Left lung (tissue), 10 donors: ENCODE data around the gene PRTFDC1. TPM values are rescaled to one million over a fixed set of nuclear protein-coding genes. Genes with fewer than 3 reads are reported as not detected.
A peak's percentile ranks its signal among the peaks of the same experiment; 100 is the strongest.

Experiments
- ATAC-seq: fragments of 200-7000 bp; cut with Tn5 transposase; one replicate; pipeline ENCODE4 v1.9.1; 2020; ENCODE audit warnings: moderate library complexity
- DNase-seq, 4 donors: peaks; one replicate each; pipeline ENCODE4 v3.0.0-alpha.2; 2013 to 2020
- H3K27ac ChIP-seq, 2 donors: fragments of 200-600 bp; sonication (generic) in 1 of 2; one replicate each; pipeline versions ENCODE4 v1.5.0 to v1.8.0; 2020 to 2021
- H3K27me3 ChIP-seq, 2 donors: fragments of 200-600 bp; sonication (generic) in 1 of 2; one replicate each; pipeline versions ENCODE4 v1.5.0 to v1.8.0; 2020 to 2021
- H3K36me3 ChIP-seq, 2 donors: fragments of 200-600 bp; sonication (generic) in 1 of 2; one replicate each; pipeline versions ENCODE4 v1.5.0 to v1.8.0; 2020 to 2021
- H3K4me1 ChIP-seq, 2 donors: fragments of 200-600 bp; one replicate each; pipeline ENCODE4 v1.8.0; 2021
- H3K4me3 ChIP-seq, 2 donors: fragments of 200-600 bp; sonication (generic) in 1 of 2; one replicate each; pipeline versions ENCODE4 v1.5.0 to v1.8.0; 2020 to 2021; ENCODE audit warnings: mild to moderate bottlenecking in 1 of 2
- H3K9me3 ChIP-seq, 2 donors: fragments of 200-600 bp; sonication (generic) in 1 of 2; one replicate each; pipeline versions ENCODE4 v1.5.0 to v1.8.0; 2020 to 2021
- CTCF ChIP-seq, 2 donors: fragments of 200-600 bp; sonication (generic) in 1 of 2; IDR thresholded peaks; one replicate each; pipeline versions ENCODE4 v1.5.0 to v1.8.0; 2021; ENCODE audit warnings: antibody characterized with exemption in 2 of 2
- intact Hi-C, 2 donors: fragments of 100-400 bp; cut with DNase I; formaldehyde crosslinking; loops; one replicate each; pipeline versions ENCODE4 v1.11.2 to v1.14.2; 2022
- polyA plus RNA-seq, 6 donors: library from polyadenylated mRNA; unstranded; fragments of 120-200 nt; gene quantifications; one replicate each; pipeline ENCODE4 v1.2.1, GENCODE V29; 2013; ENCODE audit not compliant: insufficient read length in 6 of 6
- total RNA-seq, 2 donors: library from RNA; stranded (reverse); fragmentation: NEBNext Ultra II Directional; extraction: Animal tissue kit (Norgen Biotek cat#: 25700); gene quantifications; one replicate each; pipeline ENCODE4 v1.2.1, GENCODE V29; 2021
- donor health status: DM: no; HTN: yes; CAD: no.
- donor health status: DM: no; HTN: no; CAD: no.

Gene PRTFDC1
- total and polyA plus RNA-seq, 8 donors, result 5.2 to 69.7 (median 49.5) TPM

- Histone ChIP-seq H3K36me3 (no peaks in the 10 kb centered on the region), H3K4me3 (peak overlapping the region; percentile 45 to 53), H3K9me3 (no peaks in the 10 kb centered on the region), H3K27ac (peak overlapping the region; percentile 71 to 72), H3K27me3 (peaks cover 0 to 27% of the 10 kb centered on the region in 2 donors), H3K4me1 (peaks cover 0 to 4% of the 10 kb centered on the region in 2 donors)
- DNase-seq (peak in 3 of 4 donors; percentile 42 to 64 (median 61)), ATAC-seq (peak; percentile 67)
- peak in 1 of 2 donors; percentile 34 for TF ChIP-seq CTCF (IDR thresholded peaks at IDR 0.05)
- intact Hi-C loops, result no loop called here
These were observed 570 bp upstream of the PRTFDC1 start for GRCh38 chr10:24952707-24953645.

- DNase-seq, result peak in 1 of 4 donors; percentile 52
These were observed 934 bp downstream of the PRTFDC1 start for GRCh38 chr10:24951201-24952142.

GRCh38 chr10:24950439-24950838 lies 2.0 kb downstream of the PRTFDC1 start:
- intact Hi-C loops, result no loop called here
- peaks cover 0 to 4% of the 10 kb centered on the region in 2 donors for H3K4me1 ChIP-seq
- no peak for ATAC-seq

More at GRCh38 chr10:24951201-24952142, 934 bp downstream of the PRTFDC1 start:
- H3K27ac ChIP-seq, result peak overlapping the region; percentile 71 to 72
- H3K4me3 ChIP-seq, result peak overlapping the region; percentile 45 to 53
- peaks cover 0 to 4% of the 10 kb centered on the region in 2 donors for H3K4me1 ChIP-seq
- H3K36me3 ChIP-seq, result no peaks in the 10 kb centered on the region
- no peak for TF ChIP-seq CTCF (IDR thresholded peaks at IDR 0.05)
- no peaks in the 10 kb centered on the region for H3K9me3 ChIP-seq
- intact Hi-C loops, result no loop called here
- peaks cover 0 to 27% of the 10 kb centered on the region in 2 donors for H3K27me3 ChIP-seq
- peak; percentile 44 for ATAC-seq

GRCh38 chr10:24949616-24950015 lies 2.8 kb downstream of the PRTFDC1 start:
- Histone ChIP-seq H3K27me3 (peaks cover 0 to 27% of the 10 kb centered on the region in 2 donors), H3K4me3 (no peak overlapping the region), H3K36me3 (no peaks in the 10 kb centered on the region), H3K4me1 (peaks cover 0 to 4% of the 10 kb centered on the region in 2 donors), H3K9me3 (no peaks in the 10 kb centered on the region), H3K27ac (no peak overlapping the region)
- DNase-seq, result no peak
- ATAC-seq, result no peak
- TF ChIP-seq CTCF (IDR thresholded peaks at IDR 0.05), result no peak
- intact Hi-C loops, result no loop called here

More at GRCh38 chr10:24950439-24950838, 2.0 kb downstream of the PRTFDC1 start:
- H3K27me3 ChIP-seq, result peaks cover 0 to 27% of the 10 kb centered on the region in 2 donors
- no peak overlapping the region for H3K27ac ChIP-seq
- TF ChIP-seq CTCF (IDR thresholded peaks at IDR 0.05), result no peak
- H3K4me3 ChIP-seq, result no peak overlapping the region
- no peaks in the 10 kb centered on the region for H3K36me3 ChIP-seq
- H3K9me3 ChIP-seq, result no peaks in the 10 kb centered on the region
- no peak for DNase-seq
